RPMI8226 (cell line): Measurements from ENCODE around the gene C4A.
"Not testable (repeated sequence)": the region's sequence is repeated elsewhere in the genome, so short reads cannot be mapped to it uniquely, and the experiment has no call there.

Experiments used
- DNase-seq: peaks from one replicate; pipeline ENCODE4 v3.0.0-alpha.2; 2015

Gene C4A

GRCh38 chr6:31961616-31962015 lies 20.2 kb upstream of the C4A start:
- DNase-seq: no peak

GRCh38 chr6:31963921-31964320 lies 17.9 kb upstream of the C4A start:
- DNase-seq: no peak

- no peak for DNase-seq
Measured at GRCh38 chr6:31965700-31966099, 16.2 kb upstream of the C4A start.

- no peak for DNase-seq
Measured at GRCh38 chr6:31966506-31966905, 15.4 kb upstream of the C4A start.

DNA sequence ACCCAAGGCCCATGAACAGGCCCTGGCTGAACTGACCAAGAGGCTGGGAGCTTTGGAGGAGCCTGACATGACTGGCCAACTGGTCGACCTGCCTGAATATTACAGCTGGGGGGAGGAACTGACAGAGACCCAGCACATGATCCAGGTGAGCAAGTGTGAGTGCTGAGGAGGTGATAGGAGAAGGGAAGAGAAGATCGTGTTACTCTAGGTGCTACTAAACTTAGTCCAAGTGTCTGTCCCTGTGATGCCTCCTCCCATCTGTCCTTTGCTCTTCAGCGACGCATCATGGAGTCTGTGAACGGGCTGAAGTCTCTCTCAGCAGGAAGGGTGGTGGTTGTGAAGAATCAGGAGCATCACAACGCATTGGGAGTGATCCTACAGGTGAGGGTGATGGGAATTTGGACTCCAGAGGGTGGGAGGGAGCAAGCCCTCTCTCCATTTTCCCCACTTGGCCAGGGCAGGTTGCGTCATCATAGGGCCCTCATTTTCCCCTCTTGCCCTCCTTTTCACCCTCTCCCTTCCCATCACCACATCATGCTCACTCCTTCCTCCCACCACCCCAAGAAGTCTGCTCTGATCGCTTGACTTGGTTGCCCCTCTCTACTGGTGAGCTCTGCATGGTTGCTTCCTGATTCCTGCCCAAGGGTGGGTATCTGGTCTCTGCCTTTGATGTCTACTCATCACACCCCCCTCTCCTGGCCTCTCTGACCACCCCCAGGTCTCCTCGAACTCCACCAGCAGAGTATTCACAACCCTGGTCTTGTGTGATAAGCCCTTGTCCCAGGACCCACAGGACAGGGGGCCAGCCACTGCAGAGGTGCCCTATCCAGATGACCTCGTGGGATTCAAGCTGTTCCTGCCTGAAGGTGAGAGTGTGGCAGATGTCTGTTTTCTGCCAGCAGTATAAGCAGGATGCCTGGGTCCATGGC lies 14.6 kb upstream of the C4A start:
- no peak for DNase-seq

- no peak for DNase-seq
Measured at GRCh38 chr6:31967926-31968320, 13.9 kb upstream of the C4A start.

GRCh38 chr6:31968326-31968725 lies 13.5 kb upstream of the C4A start:
- DNase-seq: no peak

- DNase-seq: no peak
Measured at GRCh38 chr6:31968791-31969711, 12.8 kb upstream of the C4A start.

- no peak for DNase-seq
Measured at GRCh38 chr6:31969712-31970603, 11.9 kb upstream of the C4A start.

DNA sequence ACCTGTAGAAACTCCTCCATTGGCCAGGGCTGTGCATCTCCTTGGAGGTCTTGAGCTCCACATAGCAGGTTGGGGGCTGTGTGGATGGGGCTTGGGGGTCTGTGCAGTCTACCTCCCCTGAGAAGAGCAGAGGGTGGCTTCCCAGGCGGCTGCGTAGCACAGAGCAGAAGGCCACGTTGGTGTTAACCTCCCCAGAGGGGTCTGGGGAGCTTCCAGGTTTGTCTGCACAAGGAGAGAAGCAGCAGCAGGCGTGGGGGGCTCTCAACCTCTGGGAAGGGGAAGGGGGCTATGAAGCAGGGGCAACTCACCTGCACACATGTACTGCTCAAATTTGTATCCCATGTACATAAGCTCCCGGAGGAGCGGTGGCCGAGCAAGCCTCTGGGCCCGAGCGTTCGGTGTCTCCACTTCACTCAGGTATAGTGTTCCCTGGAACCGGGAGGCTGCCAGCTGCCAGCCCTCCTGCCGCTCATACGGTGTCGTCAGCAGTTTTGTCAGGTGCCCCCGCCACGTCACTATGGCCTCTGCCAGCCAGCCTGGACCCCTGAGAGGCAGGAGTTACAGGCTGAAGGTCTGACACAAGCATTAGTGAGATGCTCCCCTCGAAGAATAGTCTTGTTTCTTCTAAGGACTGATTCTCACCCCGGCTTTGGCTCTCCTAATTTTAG lies 11.1 kb upstream of the C4A start:
- no peak for DNase-seq

GRCh38 chr6:31971279-31971992 lies 10.4 kb upstream of the C4A start:
- DNase-seq: no peak

DNA sequence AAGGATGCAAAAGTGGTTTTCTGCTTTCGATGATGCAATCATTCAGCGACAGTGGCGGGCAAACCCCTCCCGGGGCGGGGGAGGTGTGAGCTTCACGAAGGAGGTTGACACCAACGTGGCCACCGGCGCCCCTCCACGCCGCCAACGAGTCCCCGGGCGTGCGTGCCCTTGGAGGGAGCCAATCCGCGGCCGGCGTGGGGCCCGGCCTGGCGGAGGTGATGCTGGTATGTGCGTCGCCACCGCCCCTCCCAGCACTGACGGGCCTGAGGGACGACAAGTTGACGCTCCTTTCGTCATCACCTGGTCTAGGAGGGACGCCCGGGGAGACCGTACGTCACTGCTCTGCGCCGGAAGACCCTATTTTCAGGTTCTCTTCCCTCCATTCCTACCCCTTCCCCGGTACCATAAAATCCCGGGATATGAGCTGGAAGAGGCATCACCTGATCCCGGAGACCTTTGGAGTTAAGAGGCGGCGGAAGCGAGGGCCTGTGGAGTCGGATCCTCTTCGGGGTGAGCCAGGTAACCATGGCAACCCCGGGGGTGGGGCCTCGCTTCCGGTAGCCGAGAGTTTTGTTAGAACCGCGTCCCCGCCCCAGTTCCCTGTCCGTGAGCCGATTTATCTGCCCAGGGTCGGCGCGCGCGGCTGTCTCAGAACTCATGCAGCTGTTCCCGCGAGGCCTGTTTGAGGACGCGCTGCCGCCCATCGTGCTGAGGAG lies 9.7 kb upstream of the C4A start, which contains the start of gene DXO:
DXO (minus strand) TSS at position 146 of the 716 bp plus-strand sequence. CDS start 463 bp downstream, outside the sequence.
- DNase-seq: peak; percentile 98

GRCh38 chr6:31972709-31973350 lies 9.0 kb upstream of the C4A start:
- no peak for DNase-seq

GRCh38 chr6:31976065-31976464 lies 5.8 kb upstream of the C4A start:
- not testable (repeated sequence) for DNase-seq

- DNase-seq: no peak
Measured at GRCh38 chr6:31977816-31978431, 3.9 kb upstream of the C4A start.

DNA sequence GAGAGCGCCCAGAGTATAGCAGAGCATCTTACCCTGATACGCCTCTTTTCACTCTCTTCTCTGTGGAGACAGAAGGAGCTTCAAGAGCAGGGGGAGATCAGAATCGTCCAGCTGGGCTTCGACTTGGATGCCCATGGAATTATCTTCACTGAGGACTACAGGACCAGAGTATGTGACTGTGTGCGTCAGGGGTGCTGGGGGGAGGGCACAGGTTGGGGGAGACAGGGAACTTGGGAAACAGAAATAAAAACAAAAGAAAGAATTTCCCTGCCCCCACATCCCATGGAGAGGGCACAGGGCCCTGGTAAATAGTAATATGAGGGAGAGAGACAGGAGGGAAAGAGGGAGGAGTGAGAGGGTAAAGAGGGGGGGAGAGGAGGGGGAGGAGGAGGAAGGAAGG lies 3.0 kb upstream of the C4A start:
- no peak for DNase-seq

GRCh38 chr6:31979238-31979898 lies 2.5 kb upstream of the C4A start:
- no peak for DNase-seq

DNA sequence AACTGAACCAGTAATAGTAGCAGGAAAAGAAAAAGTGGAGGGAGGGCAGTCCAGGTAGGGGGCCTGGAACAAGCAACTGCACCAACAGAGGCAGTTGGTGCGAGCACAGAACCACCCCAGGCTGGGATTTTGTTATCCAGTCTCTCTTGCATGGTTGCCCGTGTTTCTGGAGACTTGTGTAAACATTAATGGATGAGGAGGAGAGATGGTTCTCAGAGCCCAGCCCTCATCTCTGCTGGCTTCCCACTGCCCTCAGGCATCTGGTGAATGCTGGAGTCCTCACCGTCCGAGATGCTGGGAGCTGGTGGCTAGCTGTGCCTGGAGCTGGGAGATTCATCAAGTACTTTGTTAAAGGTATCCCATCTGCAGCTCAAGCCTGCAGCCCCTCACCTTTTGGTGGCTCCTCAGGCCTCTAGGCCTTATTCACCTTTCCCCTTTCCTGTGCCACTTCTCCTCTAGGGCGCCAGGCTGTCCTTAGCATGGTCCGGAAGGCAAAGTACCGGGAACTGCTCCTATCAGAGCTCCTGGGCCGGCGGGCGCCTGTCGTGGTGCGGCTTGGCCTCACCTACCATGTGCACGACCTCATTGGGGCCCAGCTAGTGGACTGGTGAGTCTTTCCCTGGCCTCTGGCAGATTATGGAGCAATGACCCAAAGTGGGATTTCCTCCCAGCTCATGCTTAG lies 1.5 kb upstream of the C4A start:
- not testable (repeated sequence) for DNase-seq
